ENCODE results near the gene LPCAT3.

DNA sequence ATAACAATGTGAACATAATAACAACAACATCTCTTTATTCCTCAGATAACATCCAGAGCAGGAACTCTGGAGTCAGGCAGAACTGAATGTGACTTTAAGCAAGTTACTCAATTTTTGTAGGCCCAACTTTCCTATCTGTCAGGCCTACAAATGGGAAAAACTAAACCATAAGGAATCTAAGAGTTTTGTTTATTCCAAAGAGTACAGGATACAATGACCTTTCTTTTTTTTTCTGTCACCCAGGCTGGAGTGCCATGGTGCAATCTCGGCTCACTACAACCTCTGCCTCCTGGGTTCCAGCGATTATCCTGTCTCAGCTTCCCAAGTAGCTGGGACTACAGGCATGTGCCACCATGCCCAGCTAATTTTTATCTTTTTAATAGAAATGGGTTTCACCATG lies 9.4 kb downstream of the LPCAT3 start:
- TF ChIP-seq POLR2AphosphoS5 (IDR thresholded peaks at IDR 0.05; ENCODE audit: low read depth, low read length) (no peak), EZH2 (IDR thresholded peaks at IDR 0.05) (no peak), FOSL1 (IDR thresholded peaks at IDR 0.05; ENCODE audit: low read depth) (no peak), CEBPB (IDR thresholded peaks at IDR 0.05; ENCODE audit: low read depth) (no peak), JUND (IDR thresholded peaks at IDR 0.05) (no peak), EZH2phosphoT487 (IDR thresholded peaks at IDR 0.05; ENCODE audit: borderline replicate concordance) (no peak), CTCF (IDR thresholded peaks at IDR 0.05 in 2 of 3, conservative IDR thresholded peaks at IDR 0.05 in 1 of 3; ENCODE audit: borderline replicate concordance in 1 of 3, insufficient read depth in 1 of 3, low read depth in 2 of 3, low read length in 2 of 3) (no peak), SP1 (IDR thresholded peaks at IDR 0.05; ENCODE audit: low read depth) (no peak), SIN3A (IDR thresholded peaks at IDR 0.05; ENCODE audit: low read depth) (no peak), SRF (IDR thresholded peaks at IDR 0.05; ENCODE audit: low read depth) (no peak)

All from HCT116 (cell line).